Hepatic stellate cell (primary cell): ENCODE measurements around the gene RABGAP1.

ENCODE experiments used
- DNase-seq: peaks from one replicate; pipeline ENCODE4 v3.0.0; 2011; ENCODE audit warnings: low spot score

The RABGAP1 gene

GRCh38 chr9:123048748-123049147 lies 107.9 kb downstream of the RABGAP1 start:
- DNase-seq: peak; percentile 50

GRCh38 chr9:123049589-123050222 lies 108.9 kb downstream of the RABGAP1 start:
- DNase-seq: no peak

GRCh38 chr9:123053046-123053445 lies 112.2 kb downstream of the RABGAP1 start:
- no peak for DNase-seq

GRCh38 chr9:123053711-123054110 lies 112.9 kb downstream of the RABGAP1 start:
- DNase-seq: no peak

- DNase-seq: no peak
Measured at GRCh38 chr9:123058834-123059233, 118.0 kb downstream of the RABGAP1 start.

GRCh38 chr9:123059472-123060220 lies 118.8 kb downstream of the RABGAP1 start:
- DNase-seq: no peak

- no peak for DNase-seq
Measured at GRCh38 chr9:123061216-123061615, 120.4 kb downstream of the RABGAP1 start.

GRCh38 chr9:123062351-123063176 lies 121.7 kb downstream of the RABGAP1 start:
- DNase-seq: no peak

GRCh38 chr9:123063177-123063598 lies 122.4 kb downstream of the RABGAP1 start:
- DNase-seq: no peak

- no peak for DNase-seq
Measured at GRCh38 chr9:123063896-123064295, 123.1 kb downstream of the RABGAP1 start.

GRCh38 chr9:123064716-123065115 lies 123.9 kb downstream of the RABGAP1 start:
- DNase-seq: no peak

GRCh38 chr9:123065196-123065595 lies 124.4 kb downstream of the RABGAP1 start:
- no peak for DNase-seq

GRCh38 chr9:123067136-123067535 lies 126.3 kb downstream of the RABGAP1 start:
- DNase-seq: no peak

GRCh38 chr9:123069010-123069481 lies 128.2 kb downstream of the RABGAP1 start:
- DNase-seq: peak; percentile 47

GRCh38 chr9:123070198-123070597 lies 129.4 kb downstream of the RABGAP1 start:
- no peak for DNase-seq

- no peak for DNase-seq
Measured at GRCh38 chr9:123072407-123072995, 131.7 kb downstream of the RABGAP1 start.

- no peak for DNase-seq
Measured at GRCh38 chr9:123073441-123073840, 132.6 kb downstream of the RABGAP1 start.

GRCh38 chr9:123073991-123074422 lies 133.2 kb downstream of the RABGAP1 start:
- DNase-seq: no peak

- no peak for DNase-seq
Measured at GRCh38 chr9:123074628-123075027, 133.8 kb downstream of the RABGAP1 start.

- DNase-seq: no peak
Measured at GRCh38 chr9:123080444-123080843, 139.6 kb downstream of the RABGAP1 start.

- no peak for DNase-seq
Measured at GRCh38 chr9:123081824-123082223, 141.0 kb downstream of the RABGAP1 start.

GRCh38 chr9:123083680-123084079 lies 142.9 kb downstream of the RABGAP1 start:
- DNase-seq: no peak
